Activated T-helper 2 cell treated with anti-CD3 and anti-CD28 coated beads, Interferon-gamma antibody, Interleukin-2, Interleukin-4, amounts not matched to agents 10 μg/mL and 5 μg/mL and 100 μg/mL, durations not matched to agents 14 hours and 24 hours and 36 hours (primary cell): ENCODE data around the gene FAM219B. TPM values are rescaled to one million over a fixed set of nuclear protein-coding genes. Genes with fewer than 3 reads are reported as not detected.

ENCODE experiments used
- DNase-seq: peaks from one replicate; pipeline ENCODE4 v3.0.0; 2021; ENCODE audit warnings: low spot score
- H3K27ac Mint-ChIP-seq: one replicate; pipeline ENCODE4 v1.8.0; 2021; ENCODE audit warnings: mixed read lengths
- H3K27me3 Mint-ChIP-seq: one replicate; pipeline ENCODE4 v1.8.0; 2021; ENCODE audit warnings: low read depth, mixed read lengths
- H3K36me3 Mint-ChIP-seq: one replicate; pipeline ENCODE4 v1.8.0; 2021; ENCODE audit warnings: low read depth, mixed read lengths
- H3K4me1 Mint-ChIP-seq: one replicate; pipeline ENCODE4 v1.8.0; 2021; ENCODE audit warnings: low read depth, mixed read lengths
- H3K4me3 Mint-ChIP-seq: one replicate; pipeline ENCODE4 v1.8.0; 2021; ENCODE audit warnings: low read depth, mild to moderate bottlenecking, moderate library complexity, mixed read lengths
- H3K9me3 Mint-ChIP-seq: one replicate; pipeline ENCODE4 v1.8.0; 2021; ENCODE audit warnings: mixed read lengths
- intact Hi-C: fragments of 100-400 bp; cut with micrococcal nuclease; formaldehyde crosslinking; loops from one replicate; pipeline ENCODE4 v1.15.1; 2023
- total RNA-seq: library from RNA; stranded (reverse); gene quantifications from 2 replicates; pipeline ENCODE4 v1.2.3, GENCODE V29; 2022

FAM219B gene
- total RNA-seq, 1 donor from 2014 or later, result 82.1 TPM

GRCh38 chr15:74885461-74885860, 21.2 kb downstream of the FAM219B start:
- H3K27ac Mint-ChIP-seq, result no peak overlapping the region
- H3K36me3 Mint-ChIP-seq, result peaks cover 1% of the 10 kb centered on the region
- H3K9me3 Mint-ChIP-seq, result peaks cover 6% of the 10 kb centered on the region
- peaks cover 22% of the 10 kb centered on the region for H3K4me1 Mint-ChIP-seq
- intact Hi-C loops, result no loop called here
- no peaks in the 10 kb centered on the region for H3K27me3 Mint-ChIP-seq
- no peak overlapping the region for H3K4me3 Mint-ChIP-seq
- DNase-seq, result no peak

- intact Hi-C loops, result no loop called here
- Mint-ChIP-seq H3K4me1 (peaks cover 18% of the 10 kb centered on the region), H3K27ac (no peak overlapping the region), H3K36me3 (no peaks in the 10 kb centered on the region), H3K9me3 (peaks cover 6% of the 10 kb centered on the region), H3K4me3 (no peak overlapping the region), H3K27me3 (no peaks in the 10 kb centered on the region)
- no peak for DNase-seq
These were observed 22.0 kb downstream of the FAM219B start for GRCh38 chr15:74884428-74885223.

- Mint-ChIP-seq H3K4me3 (no peak overlapping the region), H3K36me3 (no peaks in the 10 kb centered on the region), H3K4me1 (peaks cover 9% of the 10 kb centered on the region), H3K27ac (no peak overlapping the region), H3K9me3 (peaks cover 6% of the 10 kb centered on the region), H3K27me3 (no peaks in the 10 kb centered on the region)
- DNase-seq, result no peak
- intact Hi-C loops, result no loop called here
These were observed 24.1 kb downstream of the FAM219B start for GRCh38 chr15:74882528-74882927.

GRCh38 chr15:74878273-74878672, 28.4 kb downstream of the FAM219B start:
- Mint-ChIP-seq H3K27ac (no peak overlapping the region), H3K9me3 (peaks cover 6% of the 10 kb centered on the region), H3K27me3 (peaks cover 1% of the 10 kb centered on the region), H3K36me3 (no peaks in the 10 kb centered on the region), H3K4me1 (peaks cover 4% of the 10 kb centered on the region), H3K4me3 (no peak overlapping the region)
- intact Hi-C loops, result no loop called here
- DNase-seq, result no peak

- peak; percentile 29 for DNase-seq
- Mint-ChIP-seq H3K27me3 (peaks cover 1% of the 10 kb centered on the region), H3K4me3 (peak overlapping the region; percentile 98), H3K36me3 (peaks cover 23% of the 10 kb centered on the region), H3K27ac (peak overlapping the region; percentile 89), H3K9me3 (no peaks in the 10 kb centered on the region), H3K4me1 (peaks cover 31% of the 10 kb centered on the region)
- intact Hi-C loops, result loop anchor here (1.0 to 5.0 kb wide), 5 partner anchors 15 to 863 kb away; partner anchors contain the start of genes COX5A and FAM219B
These were observed 32.8 kb downstream of the FAM219B start for GRCh38 chr15:74873756-74874424.

GRCh38 chr15:74873036-74873755, 33.5 kb downstream of the FAM219B start, which contains the start of gene SCAMP2:
SCAMP2 (minus strand) TSS chr15:74873365; CDS start chr15:74873255, 110 bp downstream.
- Mint-ChIP-seq H3K36me3 (peaks cover 26% of the 10 kb centered on the region), H3K27me3 (peaks cover 1% of the 10 kb centered on the region), H3K4me3 (peak within 1 kb of the TSS; percentile 98), H3K27ac (peak within 1 kb of the TSS; percentile 89), H3K9me3 (no peaks in the 10 kb centered on the region), H3K4me1 (peaks cover 34% of the 10 kb centered on the region)
- intact Hi-C loops, result loop anchor here (1.0 to 5.0 kb wide), 5 partner anchors 16 to 864 kb away; partner anchors contain the start of genes COX5A and FAM219B
- peak; percentile 89 for DNase-seq

- H3K27me3 Mint-ChIP-seq, result peaks cover 1% of the 10 kb centered on the region
- no peaks in the 10 kb centered on the region for H3K9me3 Mint-ChIP-seq
- peak overlapping the region; percentile 98 for H3K4me3 Mint-ChIP-seq
- H3K4me1 Mint-ChIP-seq, result peaks cover 40% of the 10 kb centered on the region
- peak overlapping the region; percentile 89 for H3K27ac Mint-ChIP-seq
- H3K36me3 Mint-ChIP-seq, result peaks cover 32% of the 10 kb centered on the region
- no peak for DNase-seq
- intact Hi-C loops, result loop anchor here (1.0 to 5.0 kb wide), 5 partner anchors 17 to 865 kb away; partner anchors contain the start of genes COX5A and FAM219B
These were observed 34.0 kb downstream of the FAM219B start for GRCh38 chr15:74872702-74873035.

GRCh38 chr15:74870436-74871215, 36.0 kb downstream of the FAM219B start:
- Mint-ChIP-seq H3K4me1 (peaks cover 51% of the 10 kb centered on the region), H3K9me3 (no peaks in the 10 kb centered on the region), H3K4me3 (peak overlapping the region; percentile 98), H3K27ac (peak overlapping the region; percentile 97), H3K27me3 (no peaks in the 10 kb centered on the region), H3K36me3 (peaks cover 46% of the 10 kb centered on the region)
- intact Hi-C loops, result loop anchor here (2.0 to 5.0 kb wide), 3 partner anchors 67 to 867 kb away; partner anchors contain the start of gene COX5A
- DNase-seq, result no peak

- H3K36me3 Mint-ChIP-seq, result peaks cover 51% of the 10 kb centered on the region
- peak; percentile 50 for DNase-seq
- H3K9me3 Mint-ChIP-seq, result no peaks in the 10 kb centered on the region
- H3K4me1 Mint-ChIP-seq, result peaks cover 55% of the 10 kb centered on the region
- peak overlapping the region; percentile 98 for H3K4me3 Mint-ChIP-seq
- H3K27me3 Mint-ChIP-seq, result no peaks in the 10 kb centered on the region
- H3K27ac Mint-ChIP-seq, result peak overlapping the region; percentile 97
- intact Hi-C loops, result loop anchor here (2.0 to 5.0 kb wide), 3 partner anchors 67 to 867 kb away; partner anchors contain the start of gene COX5A
These were observed 36.8 kb downstream of the FAM219B start for GRCh38 chr15:74869726-74870407.

GRCh38 chr15:74869372-74869725, 37.3 kb downstream of the FAM219B start:
- Mint-ChIP-seq H3K9me3 (no peaks in the 10 kb centered on the region), H3K36me3 (peaks cover 54% of the 10 kb centered on the region), H3K4me1 (peaks cover 58% of the 10 kb centered on the region), H3K4me3 (peak overlapping the region; percentile 98), H3K27me3 (no peaks in the 10 kb centered on the region), H3K27ac (peak overlapping the region; percentile 97)
- intact Hi-C loops, result no loop called here
- no peak for DNase-seq

GRCh38 chr15:74868059-74868458, 38.6 kb downstream of the FAM219B start:
- intact Hi-C loops, result no loop called here
- H3K27ac Mint-ChIP-seq, result peak overlapping the region; percentile 69
- peak overlapping the region; percentile 26 for H3K4me3 Mint-ChIP-seq
- H3K9me3 Mint-ChIP-seq, result no peaks in the 10 kb centered on the region
- DNase-seq, result no peak
- peaks cover 60% of the 10 kb centered on the region for H3K36me3 Mint-ChIP-seq
- H3K27me3 Mint-ChIP-seq, result no peaks in the 10 kb centered on the region
- H3K4me1 Mint-ChIP-seq, result peaks cover 63% of the 10 kb centered on the region
